ENCODE data around the gene KIF15.

DNA sequence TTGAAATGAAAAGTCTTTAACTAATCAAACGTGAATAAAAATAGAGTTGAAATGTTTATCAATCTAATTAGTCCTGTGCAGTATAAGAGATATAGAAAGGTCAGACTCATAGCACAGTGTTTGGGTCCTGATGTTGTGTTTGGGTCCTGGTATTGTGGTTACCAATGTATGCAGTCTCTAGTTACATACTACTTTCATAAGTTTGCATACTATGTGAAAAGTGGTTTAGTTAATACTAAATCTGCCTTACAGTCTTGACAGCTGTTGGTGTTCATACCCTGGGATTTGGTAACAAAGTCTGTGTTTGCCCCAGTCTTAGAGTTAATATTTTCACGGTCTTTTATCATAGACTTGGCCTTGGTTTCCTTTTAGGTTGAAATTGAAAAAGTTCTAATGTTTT, 41.7 kb downstream of the KIF15 start:
- TF ChIP-seq, protein P1, sequence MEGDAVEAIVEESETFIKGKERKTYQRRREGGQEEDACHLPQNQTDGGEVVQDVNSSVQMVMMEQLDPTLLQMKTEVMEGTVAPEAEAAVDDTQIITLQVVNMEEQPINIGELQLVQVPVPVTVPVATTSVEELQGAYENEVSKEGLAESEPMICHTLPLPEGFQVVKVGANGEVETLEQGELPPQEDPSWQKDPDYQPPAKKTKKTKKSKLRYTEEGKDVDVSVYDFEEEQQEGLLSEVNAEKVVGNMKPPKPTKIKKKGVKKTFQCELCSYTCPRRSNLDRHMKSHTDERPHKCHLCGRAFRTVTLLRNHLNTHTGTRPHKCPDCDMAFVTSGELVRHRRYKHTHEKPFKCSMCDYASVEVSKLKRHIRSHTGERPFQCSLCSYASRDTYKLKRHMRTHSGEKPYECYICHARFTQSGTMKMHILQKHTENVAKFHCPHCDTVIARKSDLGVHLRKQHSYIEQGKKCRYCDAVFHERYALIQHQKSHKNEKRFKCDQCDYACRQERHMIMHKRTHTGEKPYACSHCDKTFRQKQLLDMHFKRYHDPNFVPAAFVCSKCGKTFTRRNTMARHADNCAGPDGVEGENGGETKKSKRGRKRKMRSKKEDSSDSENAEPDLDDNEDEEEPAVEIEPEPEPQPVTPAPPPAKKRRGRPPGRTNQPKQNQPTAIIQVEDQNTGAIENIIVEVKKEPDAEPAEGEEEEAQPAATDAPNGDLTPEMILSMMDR (IDR thresholded peaks at IDR 0.05; ENCODE audit: low read length) = no peak
- no peak for TF ChIP-seq EZH2 (optimal IDR thresholded peaks at IDR 0.05; ENCODE audit: low read depth, low read length)
